NCI-H774 (cell line): ENCODE results near the gene TEX29.

ENCODE experiments used
- DNase-seq: peaks from one replicate; lab custom pipeline; 2025; lab: John Stamatoyannopoulos, UW

TEX29 gene

DNA sequence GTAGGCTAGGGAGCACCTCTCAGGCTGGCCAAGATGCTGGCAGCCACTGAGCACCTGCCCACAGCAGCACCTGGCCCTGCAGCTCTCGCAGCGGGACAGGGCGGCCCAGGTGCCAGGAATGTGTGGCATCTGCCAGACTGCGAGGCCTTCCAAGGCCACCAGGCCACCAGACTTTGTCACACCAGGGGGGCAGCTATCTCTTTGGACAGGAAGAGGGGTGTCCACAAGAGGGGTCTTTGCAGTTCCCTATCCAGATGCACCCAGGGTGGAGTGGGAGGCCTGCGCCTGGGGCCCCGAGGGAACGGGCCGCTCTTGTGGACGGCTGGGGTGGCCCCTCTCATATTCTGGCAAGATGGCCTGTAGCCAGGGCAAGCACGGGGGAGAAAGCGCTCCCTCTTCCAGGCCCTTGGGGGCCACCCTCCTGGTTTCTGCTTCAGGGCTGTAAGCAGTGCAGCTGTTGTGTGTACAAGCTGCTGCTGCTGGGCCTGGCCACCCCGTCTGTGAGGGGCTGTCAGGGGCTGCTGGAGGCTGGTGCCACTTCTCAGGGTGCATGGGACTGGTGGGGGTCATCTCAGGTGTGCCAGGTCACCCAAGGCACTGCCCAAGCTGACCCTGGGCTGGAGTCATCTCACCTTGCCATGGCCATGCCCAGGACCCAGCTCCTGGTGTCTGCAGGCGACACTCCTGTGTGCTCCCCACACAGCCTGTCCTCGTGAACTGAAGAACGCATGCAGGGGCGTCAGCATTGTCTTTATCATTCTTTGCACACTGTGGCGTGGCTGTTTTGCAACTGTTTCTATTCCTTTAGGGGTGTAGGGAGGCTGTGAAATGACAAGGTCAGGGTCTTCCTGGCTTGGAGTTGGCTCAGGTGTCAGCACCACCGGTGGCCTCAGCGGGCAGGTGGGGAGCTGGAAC is 1.8 kb downstream of the TEX29 start:
- DNase-seq: no peak

DNA sequence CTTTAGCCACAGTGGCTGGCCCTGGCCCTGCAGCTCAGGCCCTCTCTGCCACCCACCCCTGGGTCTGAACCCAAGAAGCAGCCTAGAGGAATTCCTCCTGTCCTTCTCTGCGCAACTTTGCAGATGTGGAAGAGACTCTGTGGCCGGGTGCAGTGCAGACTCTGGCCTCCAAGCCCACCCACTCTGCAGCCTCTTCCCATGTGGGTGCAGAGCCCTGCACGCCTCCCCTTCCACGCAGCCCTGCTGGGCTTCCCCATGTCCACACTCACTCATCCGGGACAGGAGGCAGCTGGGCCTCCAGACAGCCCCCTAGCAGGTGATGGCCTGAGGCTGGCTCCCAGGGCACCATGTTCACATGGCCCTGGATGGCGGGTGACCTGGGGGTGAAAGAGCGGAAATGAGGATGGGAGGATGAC is 2.5 kb downstream of the TEX29 start:
- no peak for DNase-seq

DNA sequence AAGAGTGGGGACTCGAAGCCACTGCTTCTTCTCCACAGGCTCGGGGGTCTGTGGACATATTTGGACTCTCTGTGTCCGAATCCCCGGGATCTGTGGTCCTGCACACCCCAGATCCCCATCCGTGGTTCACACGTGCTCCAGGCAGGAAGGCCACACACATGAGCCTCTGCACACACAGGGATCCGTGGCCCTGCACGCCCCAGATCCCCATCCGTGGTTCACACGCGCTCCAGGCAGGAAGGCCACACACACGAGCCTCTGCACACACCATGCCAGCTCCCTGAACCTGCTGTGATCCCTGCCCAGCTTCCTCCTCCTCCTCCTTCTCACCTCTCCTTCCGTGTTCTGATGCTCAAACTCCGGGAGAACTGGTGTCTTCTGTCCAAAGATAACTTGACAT is 3.1 kb downstream of the TEX29 start:
- no peak for DNase-seq

DNA sequence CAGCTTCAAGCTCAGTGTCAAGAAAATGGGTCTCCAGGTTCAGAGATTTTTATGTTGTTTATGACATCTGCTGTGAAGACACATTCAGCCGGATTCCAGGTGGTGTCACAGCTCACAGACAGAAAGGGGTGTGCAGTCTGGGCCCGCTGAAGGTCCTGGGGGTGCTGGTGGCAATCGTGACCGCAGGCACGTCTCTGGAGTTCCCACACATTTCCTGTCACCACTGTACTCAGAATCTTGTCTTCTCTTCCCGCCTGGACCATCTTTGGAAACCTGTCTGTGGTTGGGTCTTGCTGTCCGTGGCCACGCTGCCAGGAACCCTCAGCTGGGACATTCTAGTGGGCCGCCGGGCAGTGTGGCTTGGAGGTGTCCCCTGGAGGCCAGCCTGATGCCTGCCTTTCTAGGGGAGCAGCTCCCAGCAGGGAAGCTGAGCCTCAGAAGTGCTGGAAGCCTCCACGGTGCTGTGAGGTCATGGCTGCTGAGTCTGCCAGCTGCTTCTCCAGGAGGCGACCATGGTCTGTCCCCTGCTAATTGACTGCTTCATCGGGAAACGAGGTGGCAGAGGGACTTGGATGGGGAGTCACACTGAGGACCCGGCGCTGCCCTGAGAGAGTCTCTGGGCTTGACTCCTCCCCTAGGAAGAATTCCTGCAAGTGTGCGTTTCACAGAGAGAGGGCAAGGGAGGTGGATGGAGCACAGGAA is 3.7 kb downstream of the TEX29 start:
- DNase-seq: no peak

DNA sequence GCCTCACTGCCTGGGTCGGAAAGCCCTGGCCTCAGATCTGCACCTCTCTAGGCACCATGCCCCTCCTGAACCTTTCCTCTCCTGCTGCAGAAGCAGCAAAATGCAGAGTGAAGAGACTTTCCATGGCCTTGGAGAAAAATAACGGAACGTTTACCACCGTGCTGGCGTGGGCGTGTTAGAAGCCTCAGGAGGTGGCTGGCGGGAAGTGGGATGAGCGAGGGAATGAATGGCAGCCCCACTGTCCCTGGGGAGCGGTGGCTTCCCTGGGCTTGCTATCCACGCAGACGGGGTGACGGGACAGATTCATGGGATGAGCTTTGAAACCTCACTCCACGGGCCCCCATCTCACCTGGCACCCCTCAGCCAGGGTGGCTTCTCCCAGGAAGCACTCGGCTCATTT is 4.3 kb downstream of the TEX29 start:
- DNase-seq: no peak

DNA sequence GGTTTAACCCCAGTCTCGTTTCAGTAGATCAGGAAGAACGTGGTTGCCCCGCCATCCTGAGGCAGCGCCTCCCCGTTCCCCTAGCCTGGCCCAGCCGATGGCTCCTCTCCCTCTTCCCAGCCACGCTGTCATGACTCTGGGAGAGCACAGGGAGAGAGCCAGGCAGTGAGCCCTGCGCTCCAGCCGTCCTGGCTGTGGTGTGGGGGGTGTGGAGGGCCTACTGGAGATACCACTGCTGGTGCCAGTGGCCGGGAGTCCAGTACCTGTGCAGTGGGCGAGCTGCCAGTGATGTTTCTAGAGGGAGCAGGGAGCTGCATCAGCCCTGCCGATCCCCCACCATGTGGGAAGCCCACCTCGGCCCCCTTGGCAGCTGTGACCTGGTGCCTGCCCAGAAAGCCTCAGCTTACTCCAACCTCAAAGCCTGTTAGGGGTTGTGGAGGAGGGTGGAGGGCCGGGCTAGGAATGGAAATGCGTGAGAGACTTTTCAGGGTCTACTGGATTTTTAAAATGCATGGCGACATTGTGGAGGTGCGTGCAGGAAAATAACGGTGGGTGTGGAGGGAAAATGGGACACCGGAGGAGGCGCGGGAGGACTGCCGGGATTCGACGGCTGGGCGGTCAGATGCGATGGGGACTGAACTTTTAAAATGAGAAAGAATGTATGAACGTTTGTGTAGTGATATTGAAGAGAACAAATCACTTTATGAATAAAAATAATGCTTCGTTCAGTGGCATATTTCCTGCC is 4.9 kb downstream of the TEX29 start:
- DNase-seq: no peak

DNA sequence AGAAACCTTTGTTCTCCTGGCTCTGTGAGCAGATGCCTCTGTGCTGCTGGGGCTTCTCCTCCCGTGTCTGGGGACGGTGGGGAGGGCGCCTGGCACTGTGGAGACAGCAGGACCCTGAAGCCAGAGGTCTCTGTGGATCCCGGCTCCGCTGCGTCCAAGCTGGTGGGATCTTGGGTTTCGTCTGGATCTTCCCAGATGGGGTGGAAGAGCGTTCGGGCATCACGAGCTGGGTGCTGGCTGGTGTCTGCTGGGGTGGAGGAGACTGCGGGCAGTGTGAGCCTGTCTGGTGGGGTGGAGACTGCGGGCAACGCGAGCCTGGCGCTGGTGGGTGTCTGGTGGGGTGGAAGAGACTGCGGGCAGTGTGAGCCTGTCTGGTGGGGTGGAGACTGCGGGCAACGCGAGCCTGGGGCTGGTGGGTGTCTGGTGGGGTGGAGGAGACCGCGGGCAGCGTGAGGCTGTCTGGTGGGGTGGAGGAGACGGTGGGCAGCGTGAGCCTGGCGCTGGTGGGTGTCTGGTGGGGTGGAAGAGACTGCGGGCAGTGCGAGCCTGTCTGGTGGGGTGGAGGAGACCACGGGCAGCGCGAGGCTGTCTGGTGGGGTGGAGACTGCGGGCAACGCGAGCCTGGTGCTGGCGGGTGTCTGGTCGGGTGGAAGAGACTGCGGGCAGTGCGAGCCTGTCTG is 5.6 kb downstream of the TEX29 start:
- DNase-seq: no peak

DNA sequence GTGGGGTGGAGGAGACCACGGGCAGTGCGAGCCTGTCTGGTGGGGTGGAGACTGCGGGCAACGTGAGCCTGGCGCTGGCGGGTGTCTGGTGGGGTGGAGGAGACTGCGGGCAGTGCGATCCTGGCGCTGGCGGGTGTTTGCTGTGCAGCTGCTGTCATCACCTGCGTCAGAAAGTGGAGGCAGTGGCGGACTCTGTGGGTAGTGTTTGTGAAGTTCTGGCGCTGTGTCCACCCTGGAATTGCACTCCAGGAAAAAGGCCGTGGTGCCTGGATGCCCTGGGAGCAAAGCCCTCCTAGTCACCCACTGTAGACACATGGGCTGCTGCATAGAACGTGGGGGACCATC is 6.2 kb downstream of the TEX29 start:
- DNase-seq: no peak

DNA sequence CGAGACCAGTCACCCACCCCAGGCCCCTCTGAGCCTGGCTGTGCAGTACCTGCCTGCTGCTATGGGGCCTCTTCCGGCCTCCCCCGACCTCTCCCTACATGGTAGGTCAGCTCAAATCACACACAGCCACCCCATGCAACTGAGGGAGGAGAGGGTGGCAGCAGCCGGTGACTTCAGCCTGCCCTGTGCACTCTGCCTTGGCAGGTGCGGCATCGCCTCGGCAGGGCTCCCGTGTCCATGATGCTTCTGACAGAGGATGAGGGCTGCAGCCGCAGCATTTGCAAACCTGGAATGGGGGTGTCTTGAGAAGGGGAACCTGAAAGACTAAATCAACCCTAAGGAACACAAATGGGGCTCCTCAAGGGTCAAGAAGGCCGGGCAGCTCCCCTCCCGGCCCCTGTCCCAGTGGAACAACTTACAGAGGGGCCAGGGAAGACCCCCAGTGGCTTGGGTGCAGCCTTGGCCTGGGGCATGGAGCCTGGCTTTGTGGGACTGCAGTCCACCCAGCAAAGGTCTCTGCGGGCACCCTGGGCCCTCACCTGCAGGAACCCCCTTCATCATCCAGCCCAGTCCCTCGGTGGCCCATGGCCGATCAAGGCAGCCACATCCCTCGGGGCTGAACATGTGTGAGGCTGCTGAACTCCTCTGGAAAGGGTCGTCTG is 6.7 kb downstream of the TEX29 start:
- no peak for DNase-seq

DNA sequence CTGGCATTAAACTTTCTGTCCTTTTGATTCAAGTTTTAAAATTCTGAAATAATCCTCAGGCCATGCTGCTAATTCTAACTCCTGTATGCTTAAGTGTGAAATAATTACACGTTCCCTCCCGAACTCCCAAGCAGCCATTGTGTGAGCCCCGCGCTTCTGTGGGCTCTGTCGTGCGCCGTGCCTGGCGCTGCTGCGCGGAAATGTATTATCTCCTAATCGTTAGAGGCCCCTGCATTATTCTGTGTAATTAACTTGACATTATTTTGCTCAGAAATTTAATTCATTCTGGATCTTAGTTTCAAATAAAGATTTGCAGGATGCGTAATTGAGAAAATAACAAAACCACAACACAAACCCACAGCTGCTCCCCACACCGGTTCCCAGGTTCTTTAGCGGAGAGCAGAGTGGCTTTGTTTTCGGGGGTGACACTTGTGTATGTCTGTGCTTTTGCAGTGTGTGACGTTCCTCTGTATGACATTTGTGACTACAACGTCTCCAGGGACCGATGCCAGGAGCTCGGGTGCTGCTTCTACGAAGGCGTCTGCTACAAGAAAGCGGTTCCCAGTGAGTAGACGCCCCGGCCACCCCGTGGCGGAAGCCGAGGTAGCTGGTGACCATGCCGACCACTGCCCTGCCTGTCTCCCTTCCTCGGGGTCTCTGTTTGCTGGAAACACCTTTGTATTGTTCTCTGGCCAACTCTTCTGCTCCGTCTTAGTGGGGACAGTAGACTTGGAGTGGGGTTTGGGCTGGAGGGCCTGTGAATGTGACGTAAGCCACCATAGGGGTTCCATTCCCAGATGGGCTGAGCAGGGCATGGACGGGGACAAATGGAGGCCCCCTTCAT is 7.5 kb downstream of the TEX29 start:
- no peak for DNase-seq

DNA sequence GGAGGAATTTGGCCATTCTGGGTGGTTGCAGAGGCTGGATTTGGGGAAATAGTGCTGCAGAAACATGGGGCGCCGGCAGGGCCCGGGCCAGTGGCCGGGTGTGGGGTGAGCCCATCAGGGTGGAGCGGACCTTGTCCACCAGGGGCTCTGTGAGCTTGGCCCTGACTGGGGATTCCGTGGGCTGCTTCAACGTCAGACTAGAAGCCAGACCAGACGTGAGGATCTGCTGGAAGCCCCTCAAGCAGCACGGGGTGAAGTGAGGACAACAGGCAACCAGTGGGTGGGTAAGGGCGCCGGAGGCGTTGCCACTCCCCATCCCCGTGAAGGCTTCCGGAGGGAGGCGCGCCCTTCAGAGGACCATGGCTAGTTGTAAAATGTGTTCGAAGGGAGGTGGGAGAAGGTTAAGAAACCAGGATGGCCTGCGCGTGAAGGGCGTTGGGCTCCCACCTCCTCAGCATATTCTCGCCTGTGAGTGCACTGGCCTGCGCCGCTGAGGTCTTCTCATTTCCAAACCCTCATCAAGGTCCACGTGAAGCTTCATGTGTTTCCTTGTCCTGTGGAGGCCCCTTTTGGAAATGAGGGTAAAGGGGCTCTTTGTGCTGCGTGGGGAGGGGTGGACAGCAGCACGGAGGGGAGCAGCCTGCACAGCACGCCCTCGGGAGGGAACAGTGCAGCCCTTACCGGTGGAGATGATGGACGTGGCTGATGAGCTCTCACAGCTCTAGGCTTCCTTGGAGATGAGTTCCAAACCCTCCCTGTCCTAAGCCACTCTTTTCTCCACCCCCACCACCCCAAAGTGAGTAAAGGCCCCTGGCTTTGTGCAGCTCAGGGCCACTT is 8.3 kb downstream of the TEX29 start:
- DNase-seq: no peak

DNA sequence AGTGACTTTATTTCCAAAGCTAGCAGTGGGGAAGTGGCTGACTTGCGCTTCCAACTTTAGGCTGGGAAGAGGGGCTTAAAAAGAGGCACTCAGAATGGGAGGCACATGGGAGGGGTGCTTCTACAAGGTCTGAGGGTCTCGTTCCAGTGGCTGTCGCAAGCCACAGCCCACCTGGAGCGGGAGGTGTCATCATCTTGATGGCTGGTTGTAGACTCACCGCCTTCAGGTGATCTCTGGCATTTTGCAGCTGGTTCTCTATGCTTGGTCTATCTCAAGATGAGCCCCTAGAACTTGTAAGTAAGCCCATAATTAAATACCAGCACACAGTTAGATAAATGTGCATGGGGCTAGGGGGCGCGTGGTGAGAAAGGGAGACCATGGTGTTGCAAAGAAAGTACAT is 9.2 kb downstream of the TEX29 start:
- DNase-seq: no peak

DNA sequence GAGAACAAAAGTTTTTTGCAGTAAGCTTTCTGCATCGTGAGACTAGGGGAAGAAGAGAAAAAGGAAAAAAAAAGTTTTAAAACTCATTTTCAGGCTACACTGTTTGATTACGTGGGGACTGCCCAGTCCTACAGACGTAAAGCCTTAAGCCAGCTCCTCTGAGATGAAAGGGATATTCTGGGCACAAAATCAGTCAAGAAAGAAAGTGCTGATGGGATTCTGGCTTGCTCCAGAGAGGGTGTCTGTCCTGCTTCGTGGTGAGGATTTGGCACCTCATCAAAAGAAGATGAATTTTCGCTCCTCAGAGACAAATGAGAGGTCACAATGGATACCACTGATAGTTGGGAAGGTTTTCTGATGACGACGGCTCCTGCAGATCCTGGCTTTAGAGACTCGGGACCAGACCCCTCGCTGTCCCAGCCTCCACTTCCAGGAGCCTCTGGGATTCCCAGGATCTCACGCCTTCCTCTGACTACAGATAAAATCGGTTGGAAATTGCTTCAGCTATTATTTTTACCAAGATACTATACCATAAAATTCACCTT is 9.7 kb downstream of the TEX29 start:
- DNase-seq: no peak

DNA sequence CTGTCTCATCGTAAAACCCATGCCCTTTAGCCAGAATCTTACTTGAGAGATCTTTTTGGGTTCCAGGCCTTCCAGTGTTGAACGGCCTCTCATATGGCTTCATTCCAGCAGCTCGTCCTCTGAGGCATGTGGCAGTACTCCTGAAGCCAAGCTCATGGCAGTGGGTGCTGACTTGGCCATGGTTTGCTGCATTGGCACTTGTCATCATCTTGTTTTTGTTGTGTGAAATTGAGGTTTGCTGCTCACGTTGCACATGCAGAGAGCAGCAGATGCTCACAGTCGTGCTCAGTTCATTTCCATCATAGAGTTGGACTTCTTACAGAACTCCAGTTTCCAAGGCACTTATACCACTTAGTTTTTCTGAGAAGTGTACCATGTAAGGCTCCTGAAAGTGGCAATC is 14.9 kb downstream of the TEX29 start:
- no peak for DNase-seq

DNA sequence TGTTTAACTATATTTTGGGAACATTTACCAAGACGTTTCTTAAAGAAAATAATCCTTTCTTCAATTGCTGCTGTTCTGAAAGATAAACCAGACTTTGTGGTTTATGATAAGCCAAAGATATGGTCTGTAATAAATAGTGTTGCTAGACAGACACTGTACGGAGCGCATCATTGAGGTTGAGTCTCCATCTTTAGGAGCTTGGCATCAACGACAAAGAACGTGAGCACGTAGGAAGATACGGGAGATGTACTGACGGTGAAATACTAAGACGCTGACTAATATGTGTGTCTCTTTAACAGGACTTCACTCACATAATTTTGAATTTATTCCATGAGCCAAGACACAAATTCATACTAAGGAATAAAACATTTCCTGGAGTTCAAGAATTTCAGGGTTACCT is 16.2 kb downstream of the TEX29 start:
- DNase-seq: no peak

DNA sequence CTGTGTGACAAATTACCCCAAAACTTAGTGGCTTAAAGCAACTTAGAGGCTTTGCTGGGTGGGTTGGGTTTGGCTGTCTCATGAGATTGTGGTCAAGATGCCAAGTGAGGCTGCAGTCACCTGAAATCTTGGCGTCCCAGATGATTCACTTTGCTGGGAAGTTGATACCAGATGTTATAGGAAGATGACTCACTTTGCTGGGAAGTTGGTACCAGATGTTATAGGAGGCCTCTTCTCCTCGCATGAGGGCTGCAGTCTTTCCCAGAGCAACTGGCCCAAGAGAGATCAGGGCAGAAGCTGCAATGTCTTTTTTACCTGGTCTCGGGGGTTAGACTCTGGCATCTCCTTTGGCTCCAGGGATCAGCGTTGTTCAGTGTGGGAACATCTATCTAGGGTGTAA is 16.8 kb downstream of the TEX29 start:
- DNase-seq: no peak

DNA sequence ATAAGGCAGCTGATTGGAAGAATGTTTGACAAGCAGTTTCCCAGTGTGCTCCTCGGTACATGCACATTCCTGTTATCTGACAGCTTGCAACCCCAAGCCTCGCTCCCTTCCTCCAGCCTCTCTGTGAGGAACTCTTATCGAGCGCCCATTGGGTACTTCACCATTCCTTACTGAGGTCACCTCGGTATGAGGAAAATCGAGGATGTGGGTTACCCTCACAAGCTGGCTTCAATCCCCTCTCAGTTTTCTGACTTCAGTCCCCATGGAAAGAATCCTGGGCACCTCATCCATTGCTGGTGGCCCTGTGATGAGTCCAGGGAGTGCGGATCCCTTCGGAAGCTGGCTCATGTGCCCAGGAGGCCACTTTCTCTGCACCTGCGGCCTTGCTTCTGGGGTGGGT is 17.3 kb downstream of the TEX29 start:
- DNase-seq: no peak

DNA sequence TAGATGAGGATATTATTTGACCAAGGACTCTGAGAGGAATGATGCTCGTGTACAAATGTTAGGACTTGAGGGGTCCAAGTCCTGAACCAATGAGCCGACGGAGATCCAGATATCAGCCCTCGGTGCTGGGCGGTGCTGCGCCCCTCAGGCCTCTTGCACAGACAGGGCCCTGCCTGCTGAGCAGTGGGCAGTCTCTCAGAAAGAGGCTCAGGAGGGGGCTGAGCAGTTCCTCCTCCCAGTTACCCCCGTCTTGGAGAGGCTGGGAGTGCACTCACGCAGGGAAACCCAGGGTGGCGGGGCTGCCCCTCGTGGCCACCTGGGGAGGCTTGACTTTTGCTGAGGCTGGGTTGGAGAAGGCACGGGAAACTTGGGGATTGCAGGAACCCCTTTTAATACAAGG is 18.4 kb downstream of the TEX29 start:
- no peak for DNase-seq

DNA sequence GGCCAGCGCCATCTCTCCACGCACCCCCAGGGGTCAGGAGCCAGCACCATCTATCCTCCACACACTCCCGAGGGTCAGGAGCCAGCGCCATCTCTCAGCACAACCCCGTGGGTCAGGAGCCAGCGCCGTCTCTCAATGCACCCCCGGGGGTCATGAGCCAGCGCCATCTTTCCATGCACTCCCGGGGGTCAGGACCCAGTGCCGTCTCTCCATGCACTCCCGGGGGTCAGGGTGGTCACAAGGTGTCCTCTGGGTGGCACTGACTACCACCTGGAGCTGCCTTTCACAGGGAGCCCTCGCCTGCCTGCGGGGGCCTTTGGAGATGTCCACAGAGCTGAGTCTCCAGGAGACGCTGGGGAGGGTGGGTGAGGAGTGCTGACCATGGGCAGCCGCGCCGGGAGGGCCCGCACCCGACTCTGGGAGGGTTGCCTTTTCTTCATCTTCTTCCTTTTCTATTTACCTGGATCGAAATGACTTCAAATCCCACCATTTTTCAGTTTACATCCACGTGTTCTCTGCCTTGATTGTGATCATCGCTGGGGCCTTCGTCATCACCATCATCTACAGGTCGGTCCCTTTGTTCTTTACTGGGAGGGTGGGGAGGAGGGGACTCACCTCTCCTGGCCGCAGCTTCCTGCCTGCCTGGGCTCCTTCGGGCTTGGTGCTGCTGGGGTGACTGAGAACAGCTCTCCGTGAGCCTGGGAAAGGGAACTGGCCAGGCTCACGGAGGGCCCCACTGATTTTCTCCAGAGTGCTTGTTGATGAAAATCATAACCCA is 19.1 kb downstream of the TEX29 start:
- no peak for DNase-seq
